Chondrocyte (in vitro differentiated cells): Measurements from ENCODE around the gene TBC1D24. TPM values are rescaled to one million over a fixed set of nuclear protein-coding genes. Genes with fewer than 3 reads are reported as not detected.
A peak's percentile ranks its signal among the peaks of the same experiment; 100 is the strongest.

Experiments used
- DNase-seq: peaks from one replicate; pipeline ENCODE4 v3.0.0; 2021; ENCODE audit warnings: mixed read lengths, low spot score
- H3K27ac Mint-ChIP-seq: one replicate; pipeline ENCODE4 v1.8.0; 2021; ENCODE audit warnings: mild to moderate bottlenecking, moderate library complexity, mixed read lengths; ENCODE audit not compliant: unreplicated experiment
- H3K27me3 Mint-ChIP-seq: 2 replicates; pipeline ENCODE4 v1.8.0; 2021; ENCODE audit warnings: low read depth, mixed read lengths
- H3K36me3 Mint-ChIP-seq: 2 replicates; pipeline ENCODE4 v1.8.0; 2021; ENCODE audit warnings: low read depth, mixed read lengths
- H3K4me1 Mint-ChIP-seq: 2 replicates; pipeline ENCODE4 v1.8.0; 2021; ENCODE audit warnings: low read depth, mild to moderate bottlenecking, mixed read lengths
- H3K4me3 Mint-ChIP-seq: one replicate; pipeline ENCODE4 v1.8.0; 2021; ENCODE audit warnings: mild to moderate bottlenecking, moderate library complexity, mixed read lengths; ENCODE audit not compliant: unreplicated experiment
- H3K9me3 Mint-ChIP-seq: 2 replicates; pipeline ENCODE4 v1.8.0; 2021; ENCODE audit warnings: low read depth, mixed read lengths
- CTCF ChIP-seq: fragments of 200-600 bp; sonication (generic); IDR thresholded peaks from 2 replicates; pipeline ENCODE4 v1.5.0; 2021; ENCODE audit warnings: antibody characterized with exemption, mild to moderate bottlenecking, moderate library complexity
- total RNA-seq: library from RNA; stranded (reverse); gene quantifications from 3 replicates; pipeline ENCODE4 v1.2.1, GENCODE V29; 2021

TBC1D24 gene
- total RNA-seq, 1 donor from 2014 or later: 17.9 TPM

GRCh38 chr16:2451851-2452320 is 23.0 kb upstream of the TBC1D24 start:
- H3K27ac Mint-ChIP-seq: no peak overlapping the region
- no peaks in the 10 kb centered on the region for H3K9me3 Mint-ChIP-seq
- no peaks in the 10 kb centered on the region for H3K4me1 Mint-ChIP-seq
- no peak overlapping the region for H3K4me3 Mint-ChIP-seq
- peaks cover 7% of the 10 kb centered on the region for H3K36me3 Mint-ChIP-seq
- no peak for TF ChIP-seq CTCF
- no peaks in the 10 kb centered on the region for H3K27me3 Mint-ChIP-seq
- peak; percentile 81 for DNase-seq

GRCh38 chr16:2452650-2453049 is 22.3 kb upstream of the TBC1D24 start:
- DNase-seq: no peak
- Mint-ChIP-seq H3K9me3 (no peaks in the 10 kb centered on the region), H3K4me3 (no peak overlapping the region), H3K36me3 (peaks cover 7% of the 10 kb centered on the region), H3K27me3 (no peaks in the 10 kb centered on the region), H3K4me1 (no peaks in the 10 kb centered on the region), H3K27ac (no peak overlapping the region)
- TF ChIP-seq CTCF: no peak

- peak; percentile 90 for DNase-seq
- Mint-ChIP-seq H3K9me3 (no peaks in the 10 kb centered on the region), H3K27ac (no peak overlapping the region), H3K36me3 (peaks cover 5% of the 10 kb centered on the region), H3K4me3 (no peak overlapping the region), H3K27me3 (no peaks in the 10 kb centered on the region), H3K4me1 (peaks cover 7% of the 10 kb centered on the region)
- no peak for TF ChIP-seq CTCF
Measured at GRCh38 chr16:2455081-2455845, 19.7 kb upstream of the TBC1D24 start.

GRCh38 chr16:2456551-2457153 is 18.3 kb upstream of the TBC1D24 start:
- no peak overlapping the region for H3K27ac Mint-ChIP-seq
- no peaks in the 10 kb centered on the region for H3K27me3 Mint-ChIP-seq
- H3K9me3 Mint-ChIP-seq: no peaks in the 10 kb centered on the region
- TF ChIP-seq CTCF: no peak
- H3K4me3 Mint-ChIP-seq: no peak overlapping the region
- no peak for DNase-seq
- H3K36me3 Mint-ChIP-seq: peaks cover 3% of the 10 kb centered on the region
- H3K4me1 Mint-ChIP-seq: peaks cover 10% of the 10 kb centered on the region

GRCh38 chr16:2457267-2457666 is 17.7 kb upstream of the TBC1D24 start:
- Mint-ChIP-seq H3K9me3 (no peaks in the 10 kb centered on the region), H3K4me3 (no peak overlapping the region)
- DNase-seq: no peak

More at GRCh38 chr16:2457267-2457666, 17.7 kb upstream of the TBC1D24 start:
- TF ChIP-seq CTCF: no peak
- peaks cover 3% of the 10 kb centered on the region for H3K36me3 Mint-ChIP-seq
- H3K4me1 Mint-ChIP-seq: peaks cover 10% of the 10 kb centered on the region
- no peak overlapping the region for H3K27ac Mint-ChIP-seq
- H3K27me3 Mint-ChIP-seq: no peaks in the 10 kb centered on the region
